Stimulated activated CD4-positive, alpha-beta T cell treated with anti-CD3 and anti-CD28 coated beads, TNF-alpha, amount 100 ng/mL, for 48 hours (primary cell): ENCODE data around the gene SENP2.

Experiments used
- DNase-seq, 3 donors: peaks; one replicate each; pipeline ENCODE4 v3.0.0-alpha.2; 2020; ENCODE audit warnings: low read depth in 3 of 3

Gene SENP2

GRCh38 chr3:185678027-185678426 lies 91.9 kb downstream of the SENP2 start:
- DNase-seq, result no peak

DNA sequence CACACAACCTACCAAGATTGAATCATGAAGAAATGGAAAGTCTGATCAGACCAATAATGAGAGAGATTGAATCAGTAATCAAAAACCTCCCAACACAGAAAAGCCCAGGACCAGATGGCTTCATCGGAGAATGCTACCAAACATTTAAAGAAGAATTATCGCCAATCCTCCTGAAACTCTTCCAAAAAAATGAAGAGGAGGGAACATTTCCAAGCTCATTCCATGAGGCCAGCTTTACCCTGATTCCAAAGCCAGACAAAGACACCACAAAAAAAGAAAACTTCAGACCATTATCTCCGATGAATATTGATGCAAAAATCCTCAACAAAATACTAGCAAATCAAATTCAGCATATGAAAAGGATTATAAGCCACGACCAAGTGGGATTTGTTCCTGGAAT lies 94.1 kb downstream of the SENP2 start:
- no peak for DNase-seq
